ENCODE measurements around the gene TFDP3. TPM values are rescaled to one million over a fixed set of nuclear protein-coding genes. Genes with fewer than 3 reads are reported as not detected.

TFDP3 gene, protein sequence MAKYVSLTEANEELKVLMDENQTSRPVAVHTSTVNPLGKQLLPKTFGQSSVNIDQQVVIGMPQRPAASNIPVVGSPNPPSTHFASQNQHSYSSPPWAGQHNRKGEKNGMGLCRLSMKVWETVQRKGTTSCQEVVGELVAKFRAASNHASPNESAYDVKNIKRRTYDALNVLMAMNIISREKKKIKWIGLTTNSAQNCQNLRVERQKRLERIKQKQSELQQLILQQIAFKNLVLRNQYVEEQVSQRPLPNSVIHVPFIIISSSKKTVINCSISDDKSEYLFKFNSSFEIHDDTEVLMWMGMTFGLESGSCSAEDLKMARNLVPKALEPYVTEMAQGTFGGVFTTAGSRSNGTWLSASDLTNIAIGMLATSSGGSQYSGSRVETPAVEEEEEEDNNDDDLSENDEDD
- total RNA-seq: not detected in 2 replicates

DNA sequence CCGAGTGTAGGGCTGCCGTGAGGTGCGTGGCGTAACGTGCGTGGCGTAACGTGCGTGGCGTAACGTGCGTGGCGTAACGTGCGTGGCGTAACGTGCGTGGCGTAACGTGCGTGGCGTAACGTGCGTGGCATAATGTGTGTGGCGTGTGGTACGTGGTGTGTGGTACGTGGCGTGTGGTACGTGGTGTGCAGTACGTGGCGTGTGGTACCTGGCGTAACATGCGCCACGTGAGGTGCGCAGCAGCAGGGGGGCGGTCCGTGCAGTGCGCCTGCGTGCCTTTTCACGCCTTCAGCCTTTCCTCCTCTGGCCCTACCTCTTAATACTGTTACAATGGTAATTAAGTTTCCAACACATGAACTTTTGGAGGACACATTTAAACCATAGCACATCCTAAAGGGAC is at the start of gene TFDP3:
TSS of gene TFDP3 (minus strand) at position 26 of the 400 bp plus-strand sequence. CDS start 95 bp downstream, outside the sequence.

Other genes starting within 250 kb of the TFDP3 start
- gene USP26, start 121.2 kb downstream of the TFDP3 start, total RNA-seq: not detected in 2 replicates
- gene GPC4, start 197.1 kb upstream of the TFDP3 start, total RNA-seq: 0.28 and 0.83 TPM in 2 replicates